GM18519 (cell line): ENCODE data around the gene ATE1.
"Not testable (repeated sequence)": the region's sequence is repeated elsewhere in the genome, so short reads cannot be mapped to it uniquely, and the experiment has no call there.

Source experiments
- ATAC-seq: cut with Tn5 transposase; IDR thresholded peaks from one replicate; pipeline ENCODE4 v1.9.1; 2021; ENCODE audit warnings: mild to moderate bottlenecking, moderate library complexity; ENCODE audit not compliant: unreplicated experiment, low FRiP score

The ATE1 gene

DNA sequence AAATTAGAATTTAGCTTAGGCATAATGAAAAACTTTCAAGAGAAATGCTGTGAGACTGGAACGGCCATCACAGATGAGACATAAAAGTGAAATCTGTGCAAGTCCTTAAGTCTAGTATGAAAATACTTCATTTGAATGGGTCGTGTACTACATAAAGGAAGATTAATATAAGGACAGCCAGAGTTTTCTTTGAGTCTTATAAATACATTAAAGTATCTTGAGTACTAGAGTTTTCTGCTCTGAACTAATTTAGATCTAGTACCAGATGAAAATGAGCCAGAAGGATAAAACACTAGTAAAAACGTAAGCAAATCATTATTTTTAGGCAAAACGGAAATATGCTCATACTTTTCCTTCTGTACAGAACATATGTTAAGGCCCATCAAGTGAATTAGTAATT lies 93.1 kb downstream of the ATE1 start:
- ATAC-seq: no peak

DNA sequence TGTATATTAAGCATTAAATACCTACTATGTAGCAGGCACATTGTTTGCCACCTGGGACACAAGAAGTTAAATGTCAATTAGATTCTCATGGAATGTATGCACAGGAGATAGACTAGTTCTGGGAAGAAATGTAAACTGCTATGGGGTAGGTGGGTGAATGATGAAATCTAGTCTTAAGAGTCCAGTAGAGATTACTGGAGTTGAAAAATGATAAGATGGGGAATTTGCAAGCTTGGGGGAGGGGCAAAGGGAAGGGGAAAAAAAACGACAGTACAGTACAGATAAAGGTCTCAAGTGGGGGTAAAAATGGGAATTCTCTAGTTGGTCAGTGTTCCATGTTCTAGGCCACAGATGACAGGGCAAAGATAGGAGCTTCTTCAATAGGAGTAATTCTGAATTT lies 94.4 kb downstream of the ATE1 start:
- ATAC-seq: no peak

DNA sequence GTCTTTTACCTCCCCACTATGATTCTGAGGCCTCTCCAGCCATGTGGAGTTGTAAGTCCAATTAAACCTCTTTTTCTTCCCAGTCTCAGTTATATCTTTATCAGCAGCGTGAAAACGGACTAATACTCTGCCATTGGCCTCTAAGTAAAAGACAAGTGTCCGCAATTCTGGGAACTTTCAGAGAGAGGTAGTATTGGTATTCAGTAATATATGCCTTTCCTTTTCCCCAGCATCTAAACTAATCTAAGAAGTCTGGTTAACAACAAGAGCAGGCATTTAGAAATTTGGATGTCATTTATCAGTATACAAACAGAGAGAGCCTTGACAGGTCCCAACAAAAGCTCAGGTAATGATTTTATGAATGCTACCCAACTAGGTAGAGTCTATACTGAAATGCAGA lies 95.2 kb downstream of the ATE1 start:
- no peak for ATAC-seq

DNA sequence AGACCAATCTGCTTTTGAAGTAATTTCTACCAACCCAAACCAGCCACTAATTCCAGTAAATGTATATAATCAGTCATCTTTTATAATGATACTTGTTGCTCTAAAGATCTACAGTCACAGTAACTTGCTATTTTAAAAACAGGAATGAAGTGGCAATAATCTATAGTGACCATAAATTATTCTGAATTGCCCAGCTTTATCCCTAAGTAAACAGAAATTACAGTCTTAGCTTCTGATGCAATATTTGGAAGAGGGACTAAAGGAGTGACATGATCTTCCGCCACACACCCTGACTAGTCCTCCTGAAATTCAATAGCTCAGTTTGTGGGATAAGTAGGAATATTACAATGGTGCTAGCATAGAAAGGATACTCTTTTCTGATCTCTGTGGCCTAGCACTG lies 96.1 kb downstream of the ATE1 start:
- ATAC-seq: no peak

DNA sequence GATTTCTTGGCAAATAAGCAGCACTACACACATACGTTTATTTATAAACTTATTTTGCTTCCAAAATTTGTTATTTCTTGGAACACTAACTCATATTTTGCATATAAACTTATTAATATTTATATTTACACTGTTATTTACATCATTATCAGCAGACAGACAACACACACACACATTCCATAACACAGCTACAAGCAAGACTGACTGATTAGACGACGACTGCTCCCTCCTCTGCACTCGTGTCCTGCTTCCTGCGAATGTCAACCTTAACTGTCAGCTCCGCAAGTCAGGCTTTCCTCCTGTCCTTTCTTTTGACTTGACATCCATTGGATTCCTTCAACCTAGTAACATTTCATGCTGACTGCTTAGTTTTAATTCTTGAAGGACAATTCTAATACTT lies 96.6 kb downstream of the ATE1 start:
- ATAC-seq: no peak

- ATAC-seq: no peak
Observed at GRCh38 chr10:121830101-121830500, 97.7 kb downstream of the ATE1 start.

GRCh38 chr10:121828045-121828444 lies 99.8 kb downstream of the ATE1 start:
- ATAC-seq: no peak

DNA sequence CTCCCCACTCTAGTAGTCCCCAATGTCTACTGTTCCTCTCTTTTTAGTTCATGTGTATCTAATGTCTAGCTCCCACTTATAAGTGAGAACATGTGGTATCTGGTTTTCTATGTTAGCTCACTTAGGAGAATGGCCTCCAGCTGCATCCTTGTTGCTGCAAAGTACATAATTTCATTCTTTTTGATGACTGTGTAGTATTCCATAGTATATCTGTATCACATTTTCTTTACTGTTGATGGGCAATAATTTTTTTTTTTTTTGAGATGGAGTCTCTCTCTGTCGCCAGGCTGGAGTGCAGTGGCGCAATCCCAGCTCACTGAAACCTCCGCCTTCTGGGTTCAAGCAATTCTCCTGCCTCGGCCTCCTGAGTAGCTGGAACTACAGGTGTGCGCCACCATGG lies 101.1 kb downstream of the ATE1 start:
- not testable (repeated sequence) for ATAC-seq

DNA sequence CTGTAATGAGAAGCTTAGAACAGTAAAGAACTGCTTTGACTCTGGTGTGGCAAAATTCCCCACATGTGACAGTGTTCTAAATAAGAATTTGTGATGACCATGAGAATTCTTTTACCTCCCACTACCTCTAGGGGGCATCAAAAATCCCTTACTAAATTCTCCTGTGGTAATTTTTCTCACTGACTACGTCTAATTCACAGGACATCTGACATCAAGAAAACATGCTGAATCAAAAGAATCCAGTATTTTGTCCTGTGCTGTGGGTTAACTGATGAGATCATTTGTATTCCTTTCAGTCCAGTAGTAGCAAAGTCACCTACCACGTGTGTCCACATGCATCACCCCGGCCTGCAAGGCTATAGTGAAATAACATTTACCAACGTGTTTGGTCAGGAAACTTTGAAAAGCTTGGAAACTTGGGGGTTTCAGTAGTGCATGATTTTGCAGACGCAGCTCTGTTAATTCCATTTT lies 103.8 kb downstream of the ATE1 start:
- no peak for ATAC-seq

GRCh38 chr10:121822724-121823123 lies 105.1 kb downstream of the ATE1 start:
- ATAC-seq: no peak

- no peak for ATAC-seq
Observed at GRCh38 chr10:121822180-121822579, 105.7 kb downstream of the ATE1 start.

- ATAC-seq: no peak
Observed at GRCh38 chr10:121819049-121819448, 108.8 kb downstream of the ATE1 start.

DNA sequence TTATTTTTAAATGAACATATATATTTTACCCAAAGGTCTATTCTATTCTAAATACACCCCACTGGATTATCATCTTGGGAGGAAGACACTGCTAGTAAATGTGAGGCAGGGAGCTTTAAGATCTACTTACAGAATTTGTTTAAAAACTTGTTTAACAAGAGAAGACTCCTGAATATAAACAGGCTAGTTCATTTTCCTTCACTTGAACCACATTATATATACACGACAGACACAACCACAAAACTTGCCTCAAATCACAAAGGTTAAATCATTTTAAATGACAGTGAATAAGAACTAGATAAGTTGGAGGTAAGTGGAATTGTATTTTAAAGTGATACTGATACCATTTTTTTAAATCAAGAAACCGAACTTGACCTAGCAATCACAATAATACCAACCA lies 109.2 kb downstream of the ATE1 start:
- ATAC-seq: no peak

DNA sequence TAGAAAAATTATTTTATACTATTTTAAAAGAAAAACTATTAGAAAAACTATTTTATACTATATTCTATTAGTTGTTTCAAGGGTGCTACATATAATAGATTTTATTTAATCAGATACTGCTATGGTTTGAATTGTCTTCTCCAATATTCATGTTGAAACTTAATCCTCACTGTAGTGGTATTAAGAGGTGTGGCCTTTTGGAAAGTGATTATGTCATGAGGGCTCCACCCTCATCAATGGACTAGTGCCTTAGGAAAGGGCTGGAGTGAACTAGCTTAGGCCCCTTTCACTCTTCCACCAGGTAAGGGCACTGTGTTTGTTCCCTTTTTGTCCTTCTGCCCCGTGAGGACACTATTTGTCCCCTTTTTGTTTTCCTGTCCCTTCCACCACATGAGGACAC lies 111.6 kb downstream of the ATE1 start:
- ATAC-seq: no peak

- no peak for ATAC-seq
Observed at GRCh38 chr10:121813857-121814256, 114.0 kb downstream of the ATE1 start.

DNA sequence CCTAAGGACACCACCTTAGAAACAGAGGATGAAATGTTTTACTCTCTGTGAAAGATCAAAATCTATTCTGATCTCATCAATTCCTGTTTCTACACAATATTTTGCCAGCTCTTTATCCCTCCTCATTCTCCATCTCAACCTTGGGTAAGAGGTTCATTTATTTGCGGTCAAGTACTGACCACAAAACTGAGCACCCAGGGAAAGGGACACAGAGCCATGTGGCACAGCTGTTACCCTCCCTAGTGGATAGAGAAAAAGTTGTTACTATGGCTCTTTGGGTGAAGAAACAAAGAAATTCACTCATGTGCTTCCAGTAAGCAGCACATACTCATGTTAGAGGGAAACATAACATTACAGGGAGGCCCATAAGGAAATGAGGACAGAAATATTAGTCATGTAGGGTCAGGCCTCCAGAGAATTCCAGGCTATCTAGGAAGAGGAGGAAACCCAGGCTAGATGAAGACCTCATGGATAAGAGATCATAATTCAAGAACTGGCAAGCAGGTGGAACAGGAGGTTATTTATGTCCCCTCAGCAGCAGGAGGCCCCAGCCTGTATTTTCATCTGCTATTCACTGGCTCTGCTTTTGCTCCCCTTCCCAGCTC lies 114.5 kb downstream of the ATE1 start:
- no peak for ATAC-seq

GRCh38 chr10:121812031-121812430 lies 115.8 kb downstream of the ATE1 start:
- no peak for ATAC-seq

DNA sequence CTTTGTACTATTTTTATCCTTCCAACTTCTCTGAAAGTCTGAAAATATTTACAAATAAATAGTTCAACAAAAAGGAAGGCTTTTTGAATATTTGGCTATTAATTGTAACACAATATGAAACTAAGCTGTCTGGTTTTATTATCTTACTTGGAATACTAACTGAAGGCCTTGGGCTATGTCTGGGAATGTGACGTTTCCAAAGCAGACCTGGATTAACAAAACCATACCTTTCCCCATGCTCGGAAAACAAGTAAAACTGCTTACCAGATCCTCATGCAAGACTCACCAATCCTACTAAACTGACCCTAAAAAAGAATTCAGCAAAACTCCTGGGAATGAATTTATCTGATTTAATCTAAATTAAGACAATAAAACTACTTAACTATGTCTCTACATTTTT lies 116.4 kb downstream of the ATE1 start:
- ATAC-seq: no peak

DNA sequence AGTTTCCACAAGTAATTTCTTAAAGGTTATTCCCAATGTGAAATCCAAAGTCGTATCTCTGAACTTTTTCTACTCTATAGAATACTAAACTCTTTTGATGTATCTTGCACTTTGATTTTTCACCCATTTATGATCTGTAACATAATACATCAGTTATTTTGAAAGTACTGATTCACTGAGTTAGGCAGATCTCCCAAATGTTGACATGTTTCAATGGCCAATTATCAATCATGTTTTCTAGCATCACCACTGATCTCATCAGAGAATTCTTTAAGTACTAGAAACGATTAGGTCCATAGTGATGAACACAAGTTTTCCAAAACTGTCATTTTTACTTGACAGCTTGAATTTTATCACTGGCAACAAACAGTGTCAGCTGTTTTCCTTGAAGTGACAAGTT lies 119.0 kb downstream of the ATE1 start:
- ATAC-seq: no peak

DNA sequence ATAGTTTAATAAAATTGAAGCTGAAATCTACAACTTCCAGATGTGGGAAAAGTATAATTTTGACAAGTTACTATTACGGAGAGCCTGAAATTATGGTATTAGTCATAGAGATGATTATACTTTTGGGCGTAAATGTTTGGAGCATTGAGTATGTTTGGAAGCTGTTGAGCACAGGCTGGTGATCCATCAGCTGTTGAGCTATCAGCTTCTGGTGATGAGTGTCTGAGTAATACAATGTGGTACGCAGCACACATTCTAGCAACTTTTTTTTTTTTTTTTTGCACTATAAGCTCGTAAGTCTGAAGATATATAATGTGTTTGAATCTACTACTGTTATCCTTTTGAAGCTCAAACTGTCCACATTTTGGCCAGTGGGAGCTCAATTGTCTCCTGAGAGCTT lies 123.4 kb downstream of the ATE1 start:
- ATAC-seq: no peak

DNA sequence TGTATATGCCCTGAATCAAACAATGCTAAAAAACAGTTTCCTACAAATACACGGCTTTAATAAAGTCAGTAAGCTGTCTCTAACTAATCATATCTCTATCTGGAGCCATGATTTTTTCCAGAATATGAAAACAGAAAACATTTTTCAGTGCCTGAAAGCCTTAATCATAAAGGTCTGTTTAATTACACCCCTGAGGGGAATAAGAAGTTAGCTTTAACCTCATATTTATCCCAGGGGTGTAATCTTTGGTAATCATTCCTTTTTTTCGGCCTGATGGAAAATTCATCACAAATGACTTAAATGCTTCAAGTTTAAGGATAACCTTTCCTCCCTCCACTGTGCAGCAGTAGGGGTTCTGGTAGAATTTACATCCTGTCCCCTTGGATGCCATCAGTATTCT lies 124.2 kb downstream of the ATE1 start:
- no peak for ATAC-seq

DNA sequence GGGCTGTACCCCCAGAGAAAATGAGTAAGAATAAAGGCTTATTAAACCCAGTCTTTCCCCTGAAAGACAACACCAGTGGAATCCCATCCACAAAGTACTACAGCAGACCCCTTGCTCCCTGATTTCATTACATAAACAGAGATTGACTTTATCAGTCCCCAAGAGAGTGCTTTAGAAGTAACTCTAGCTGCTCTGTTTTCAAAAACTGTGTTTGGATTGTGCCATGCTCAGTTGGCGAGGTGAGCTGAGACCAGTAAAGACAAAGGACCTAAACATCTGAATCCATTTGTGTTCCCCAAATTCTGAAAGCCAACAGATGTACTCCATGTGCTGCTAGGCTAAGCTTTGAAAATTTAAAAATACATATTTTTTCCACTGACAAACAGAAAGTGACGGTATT lies 127.0 kb downstream of the ATE1 start:
- ATAC-seq: no peak

GRCh38 chr10:121800146-121800545 lies 127.7 kb downstream of the ATE1 start:
- no peak for ATAC-seq
